Cerebellar cortex (tissue), 1 donor: ENCODE results near the gene INIP.
A peak's percentile ranks its signal among the peaks of the same experiment; 100 is the strongest.

Source experiments
- DNase-seq: peaks from one replicate; pipeline ENCODE4 v3.0.0-alpha.2; 2015; ENCODE audit warnings: low spot score

The INIP gene

DNA sequence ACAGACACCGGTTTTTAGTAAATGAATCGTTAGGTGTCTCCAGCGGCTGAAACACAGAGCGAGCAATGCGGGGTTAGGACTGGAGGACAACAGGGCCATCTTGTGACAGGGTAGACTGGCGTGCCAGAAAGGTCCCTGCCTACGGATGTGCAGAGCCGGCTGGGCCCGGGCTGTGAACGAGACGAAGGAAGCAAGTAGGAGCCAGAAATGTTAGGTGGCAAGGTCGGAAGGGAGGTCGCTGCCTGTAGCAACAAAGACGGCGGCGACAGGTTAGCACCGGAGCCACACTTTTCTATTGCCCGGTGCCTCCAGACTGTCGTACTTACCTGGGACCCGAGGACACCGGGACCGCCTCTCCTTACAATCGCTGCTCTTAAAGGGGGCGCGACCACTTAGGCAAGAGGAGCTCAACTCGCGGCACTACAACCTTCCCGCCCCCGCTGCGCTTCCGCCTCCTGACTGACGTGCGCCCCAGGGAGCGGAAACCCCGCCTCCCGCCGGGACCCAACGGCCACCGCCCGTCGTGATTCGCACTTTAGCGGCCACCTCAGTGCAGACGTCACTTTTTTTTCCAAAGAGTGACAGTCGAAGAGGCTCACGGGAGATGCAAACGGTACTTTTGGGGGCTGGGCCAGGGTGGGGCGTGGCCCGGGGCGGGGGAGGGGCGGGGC lies at the start of gene INIP:
Gene INIP (minus strand): TSS at position 457 of the 671 bp plus-strand sequence. CDS start 1,632 bp downstream, outside the sequence.
- DNase-seq: peak; percentile 96

DNA sequence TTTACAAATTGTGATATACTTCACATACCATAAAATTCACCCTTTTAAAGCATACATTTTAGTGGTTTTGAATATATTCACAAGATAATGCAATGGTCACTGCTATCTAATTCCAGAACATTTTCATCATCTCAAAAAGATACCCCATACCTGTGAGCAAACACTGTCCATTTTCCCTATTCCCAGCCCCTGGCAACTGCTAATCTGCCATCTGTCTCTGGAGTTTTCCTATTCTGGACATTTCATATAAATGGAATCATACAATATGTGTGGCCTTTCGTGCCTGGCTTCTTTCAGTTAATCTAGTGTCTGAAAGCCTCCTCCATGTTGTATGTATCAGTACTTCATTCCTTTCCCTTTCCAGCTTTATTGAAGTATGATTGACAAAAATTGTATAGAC lies 47.4 kb upstream of the INIP start:
- peak; percentile 74 for DNase-seq

- no peak for DNase-seq
Measured at GRCh38 chr9:112764837-112765236, 46.9 kb upstream of the INIP start.

- no peak for DNase-seq
Measured at GRCh38 chr9:112764344-112764743, 46.4 kb upstream of the INIP start.

- no peak for DNase-seq
Measured at GRCh38 chr9:112762726-112763518, 45.0 kb upstream of the INIP start.

DNA sequence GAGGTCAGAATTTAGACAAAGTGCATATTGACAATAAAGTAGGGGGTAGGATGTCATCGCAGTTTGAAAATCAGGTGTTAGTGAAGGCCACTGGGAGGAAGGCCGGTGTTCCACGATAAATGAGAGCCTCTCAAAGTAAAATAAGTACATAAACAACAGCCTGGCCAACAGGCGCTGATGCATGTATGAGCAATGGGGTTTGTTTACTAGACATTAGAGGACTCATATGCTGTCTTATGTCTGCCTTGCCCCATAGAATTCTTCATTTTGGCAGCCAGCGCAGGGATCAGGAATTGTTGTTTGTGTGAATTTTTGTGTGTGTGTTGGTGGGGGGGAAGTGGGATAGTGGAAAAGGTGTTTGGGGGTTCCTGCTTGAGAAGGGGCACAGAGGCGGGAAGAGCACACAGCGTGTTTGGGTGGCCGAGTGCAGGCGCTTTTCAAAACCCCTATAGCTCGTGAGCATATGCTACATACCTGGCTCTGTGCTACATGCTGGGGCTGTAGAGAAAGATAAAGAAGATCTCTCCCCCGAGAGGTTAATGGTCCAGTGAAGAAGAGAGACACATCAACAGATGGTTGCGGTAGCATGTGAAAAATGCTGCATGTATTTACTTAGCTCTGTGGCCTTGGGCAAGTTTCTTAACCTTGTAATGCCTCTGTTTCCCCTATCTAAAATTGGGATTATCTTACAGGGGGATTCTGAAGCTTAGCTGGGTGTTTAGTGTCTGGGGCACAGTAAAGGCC lies 44.2 kb upstream of the INIP start:
- no peak for DNase-seq

DNA sequence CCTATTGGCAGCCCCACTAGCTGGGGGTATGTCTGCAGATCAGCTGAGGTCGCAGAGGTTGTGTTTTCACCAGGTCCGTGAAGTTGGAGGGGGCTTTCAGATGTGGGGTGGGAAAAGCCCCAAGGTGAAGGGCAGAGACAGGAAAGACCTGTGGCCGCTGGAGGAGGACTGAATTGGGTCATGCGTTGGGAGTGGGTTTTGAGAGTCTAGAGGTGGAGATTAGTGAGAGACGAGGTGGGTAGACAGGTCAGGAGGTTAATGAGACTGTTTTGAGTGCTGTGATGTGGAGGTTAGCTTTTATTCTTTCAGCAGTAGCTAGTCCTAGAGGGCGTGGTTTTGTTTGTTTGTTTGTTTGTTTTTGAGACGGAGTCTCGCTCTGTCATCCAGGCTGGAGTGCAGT lies 42.9 kb upstream of the INIP start:
- no peak for DNase-seq

GRCh38 chr9:112757940-112758339 lies 40.0 kb upstream of the INIP start:
- no peak for DNase-seq

GRCh38 chr9:112757282-112757883 lies 39.5 kb upstream of the INIP start:
- DNase-seq: peak; percentile 39

- DNase-seq: peak; percentile 97
Measured at GRCh38 chr9:112755675-112756074, 37.8 kb upstream of the INIP start.

DNA sequence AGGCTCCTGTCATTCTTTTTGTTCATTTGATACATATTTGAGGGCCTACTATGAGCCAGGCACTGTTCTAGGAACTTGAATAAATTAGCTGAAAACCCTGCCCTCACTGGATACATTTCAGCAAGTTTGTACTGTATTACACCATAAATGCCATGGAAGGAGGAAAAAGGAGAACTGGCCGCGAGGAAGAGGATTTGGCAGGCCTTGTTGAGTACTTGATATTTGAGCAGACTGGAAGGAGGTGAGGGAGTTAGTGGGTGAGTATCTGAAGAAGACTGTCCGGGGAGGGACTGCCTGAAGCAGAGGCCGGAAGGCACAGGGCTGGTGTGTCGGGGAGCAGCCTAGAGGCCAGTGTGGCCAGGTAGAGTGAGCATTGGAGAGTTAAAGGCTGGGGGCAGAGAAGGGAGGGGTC lies 37.1 kb upstream of the INIP start:
- peak; percentile 23 for DNase-seq

DNA sequence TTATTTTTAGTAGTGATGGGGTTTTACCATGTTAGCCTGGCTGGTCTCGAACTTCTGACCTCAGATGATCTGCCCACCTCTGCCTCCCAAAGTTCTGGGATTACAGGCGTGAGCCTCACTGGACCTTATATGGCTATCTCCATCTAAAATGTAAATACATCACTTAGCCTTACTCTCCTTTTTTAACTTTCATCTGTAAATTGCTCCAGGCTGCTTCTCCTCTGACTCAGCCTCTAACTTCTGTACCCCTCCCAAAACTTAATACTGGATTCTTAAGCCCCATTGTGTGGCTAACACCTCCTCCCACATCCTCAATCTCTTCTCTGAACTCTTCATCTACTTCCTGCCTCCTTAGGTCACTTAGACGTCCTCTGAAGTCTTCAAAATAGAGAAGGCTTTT lies 36.7 kb upstream of the INIP start:
- no peak for DNase-seq

DNA sequence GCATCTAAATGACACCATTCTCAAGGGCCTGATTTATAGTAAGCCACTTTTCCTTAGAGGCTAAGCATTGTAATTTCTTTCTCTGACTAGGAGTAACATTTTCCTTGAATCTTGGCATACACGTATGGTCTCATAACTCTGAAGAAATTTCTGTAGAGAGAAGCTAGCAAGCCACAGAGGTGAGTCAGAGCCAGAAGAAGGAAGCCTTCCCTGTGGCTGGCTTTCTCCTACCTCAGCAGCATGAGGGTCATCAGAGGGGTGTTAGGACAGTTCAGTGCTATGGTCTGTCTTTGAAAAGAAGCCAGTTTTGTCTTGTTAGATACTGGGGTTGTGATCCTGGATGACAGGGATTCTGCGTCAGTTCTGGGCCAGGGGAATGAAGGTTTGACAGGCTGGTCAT lies 35.8 kb upstream of the INIP start:
- no peak for DNase-seq

- no peak for DNase-seq
Measured at GRCh38 chr9:112752334-112753125, 34.6 kb upstream of the INIP start.

GRCh38 chr9:112751056-112751795 lies 33.3 kb upstream of the INIP start:
- DNase-seq: peak; percentile 68

DNA sequence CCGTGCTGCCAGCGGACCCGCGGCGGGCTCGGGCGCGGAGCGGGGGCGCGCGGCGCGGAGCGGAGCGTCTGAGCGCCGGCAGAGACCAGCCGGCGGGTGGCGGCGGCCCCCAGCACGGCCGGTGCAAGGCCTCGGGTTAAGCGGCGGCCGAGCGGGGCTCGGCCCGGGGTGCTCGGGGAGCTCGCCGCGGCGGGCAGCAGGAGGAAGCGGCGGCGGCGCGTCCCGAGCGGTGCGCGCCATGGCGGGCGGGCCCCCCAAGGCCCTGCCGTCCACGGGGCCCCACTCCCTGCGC lies 32.8 kb upstream of the INIP start:
- no peak for DNase-seq

- DNase-seq: peak; percentile 87
Measured at GRCh38 chr9:112750016-112750763, 32.3 kb upstream of the INIP start, which contains the start of gene SNX30. Gene SNX30, plus strand, starts transcription at chr9:112750760. Its CDS starts 242 bp downstream, at chr9:112751002.

DNA sequence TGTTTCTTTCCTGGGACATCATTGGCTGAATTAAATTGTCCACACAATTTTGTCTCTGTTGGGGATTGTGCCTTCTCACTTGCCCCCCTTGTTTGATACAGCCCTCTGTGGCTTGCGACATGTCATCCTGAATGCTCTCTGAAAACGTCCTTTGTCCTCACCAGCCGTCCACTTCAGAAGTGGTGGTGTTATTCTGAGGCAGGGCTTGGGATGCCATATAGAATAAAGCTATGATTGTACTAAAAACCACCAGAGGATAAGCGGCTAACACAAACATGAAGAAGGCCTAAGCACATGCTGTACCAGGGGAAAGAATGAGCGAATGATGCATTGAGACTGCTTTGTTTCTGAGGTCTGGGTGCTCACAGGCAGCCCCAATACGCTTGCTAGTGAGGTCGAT lies 29.2 kb upstream of the INIP start:
- no peak for DNase-seq

- no peak for DNase-seq
Measured at GRCh38 chr9:112744177-112744576, 26.3 kb upstream of the INIP start.

DNA sequence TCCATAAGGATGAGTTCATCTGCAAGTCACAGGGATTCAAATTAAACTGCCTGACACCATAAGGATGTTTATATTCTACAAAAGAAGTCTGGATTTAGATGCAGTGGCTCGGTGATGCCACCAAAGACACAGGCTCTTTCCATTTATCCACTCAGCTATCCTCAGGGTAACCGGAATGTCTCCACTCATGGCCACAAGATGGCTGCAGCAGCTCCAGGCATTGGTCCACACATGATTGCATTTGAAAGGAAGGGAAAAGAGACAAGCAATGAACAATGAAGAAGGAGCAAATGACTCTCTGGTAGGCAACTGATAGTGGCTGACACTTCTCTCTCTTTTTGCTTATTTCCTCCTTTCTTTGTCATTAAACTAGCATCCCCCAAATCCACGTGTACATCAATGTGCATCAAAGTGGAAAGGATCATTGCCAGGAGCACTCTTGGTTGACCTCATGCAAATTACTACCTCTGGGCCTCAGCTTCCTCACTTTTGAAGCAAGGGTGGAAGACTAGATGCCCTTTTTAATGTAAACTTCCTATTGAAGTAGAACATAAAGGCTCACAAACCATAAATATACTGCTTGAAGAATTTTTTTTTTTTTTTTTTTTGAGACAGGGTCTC lies 25.4 kb upstream of the INIP start:
- no peak for DNase-seq
